ENCODE measurements around the gene PLEKHG5.
A peak's percentile ranks its signal among the peaks of the same experiment; 100 is the strongest.

Gene PLEKHG5

GRCh38 chr1:6509220-6509918 lies 17.9 kb upstream of the PLEKHG5 start:
- peak; percentile 46 to 55 (median 54) for DNase-seq

GRCh38 chr1:6508816-6509189 lies 17.3 kb upstream of the PLEKHG5 start:
- no peak for DNase-seq

GRCh38 chr1:6508154-6508815 lies 16.8 kb upstream of the PLEKHG5 start:
- no peak for DNase-seq

GRCh38 chr1:6507461-6507911 lies 16.0 kb upstream of the PLEKHG5 start:
- no peak for DNase-seq

GRCh38 chr1:6507037-6507428 lies 15.6 kb upstream of the PLEKHG5 start:
- DNase-seq, result peak; percentile 71 to 76 (median 72)

GRCh38 chr1:6506210-6507036 lies 15.0 kb upstream of the PLEKHG5 start:
- no peak for DNase-seq

GRCh38 chr1:6505367-6506209 lies 14.1 kb upstream of the PLEKHG5 start:
- DNase-seq, result no peak

GRCh38 chr1:6504887-6505286 lies 13.4 kb upstream of the PLEKHG5 start:
- no peak for DNase-seq

- DNase-seq, result no peak
Observed at GRCh38 chr1:6503884-6504602, 12.6 kb upstream of the PLEKHG5 start.

- peak; percentile 26 to 44 (median 39) for DNase-seq
Observed at GRCh38 chr1:6502000-6502891, 10.8 kb upstream of the PLEKHG5 start.

- DNase-seq, result no peak
Observed at GRCh38 chr1:6501279-6501813, 9.9 kb upstream of the PLEKHG5 start.

- no peak for DNase-seq
Observed at GRCh38 chr1:6500544-6501278, 9.2 kb upstream of the PLEKHG5 start.

GRCh38 chr1:6499296-6499695 lies 7.8 kb upstream of the PLEKHG5 start:
- DNase-seq, result no peak

- DNase-seq, result peak in 1 of 3 donors; percentile 25
Observed at GRCh38 chr1:6498576-6499111, 7.2 kb upstream of the PLEKHG5 start.

GRCh38 chr1:6497867-6498575 lies 6.6 kb upstream of the PLEKHG5 start:
- DNase-seq, result no peak

GRCh38 chr1:6497215-6497866 lies 5.9 kb upstream of the PLEKHG5 start:
- DNase-seq, result peak in 1 of 3 donors; percentile 36

- no peak for DNase-seq
Observed at GRCh38 chr1:6496890-6497214, 5.4 kb upstream of the PLEKHG5 start.

GRCh38 chr1:6496365-6496721 lies 4.9 kb upstream of the PLEKHG5 start:
- no peak for DNase-seq
